ENCODE results near the gene GNG12. TPM values are rescaled to one million over a fixed set of nuclear protein-coding genes. Genes with fewer than 3 reads are reported as not detected.
A peak's percentile ranks its signal among the peaks of the same experiment; 100 is the strongest.

Gene GNG12
- total RNA-seq, 2 experiments from 2014 or later, result not detected

GRCh38 chr1:67851800-67852199 lies 18.5 kb upstream of the GNG12 start:
- no peak for TF ChIP-seq CTCF (IDR thresholded peaks at IDR 0.05)
- H3K27me3 Mint-ChIP-seq, result peaks cover 12% of the 10 kb centered on the region
- intact Hi-C loops (cut with micrococcal nuclease), result loop anchor here (5.0 to 10.0 kb wide), 2 partner anchors 163 to 261 kb away; no protein-coding TSS in a partner anchor
- ChIA-PET POLR2A (no interaction called here), CTCF (interaction anchor here (2.3 to 2.7 kb wide), 2 partner anchors 14 to 265 kb away, joined by 7 to 11 read pairs; no protein-coding TSS in a partner anchor)
- H3K9me3 Mint-ChIP-seq, result no peaks in the 10 kb centered on the region
- no peaks in the 10 kb centered on the region for H3K36me3 Mint-ChIP-seq (ENCODE audit: low read depth)
- H3K4me3 Mint-ChIP-seq, result no peak overlapping the region
- ATAC-seq (no peak), DNase-seq (no peak)
- H3K27ac Mint-ChIP-seq, result no peak overlapping the region
- H3K4me1 Mint-ChIP-seq (ENCODE audit: low read depth), result no peaks in the 10 kb centered on the region

- intact Hi-C loops (cut with micrococcal nuclease), result loop anchor here (5.0 to 10.0 kb wide), 2 partner anchors 164 to 262 kb away; no protein-coding TSS in a partner anchor
- no peak for TF ChIP-seq CTCF (IDR thresholded peaks at IDR 0.05)
- no peaks in the 10 kb centered on the region for H3K9me3 Mint-ChIP-seq
- ATAC-seq (no peak), DNase-seq (peak; percentile 12)
- ChIA-PET POLR2A (no interaction called here), CTCF (interaction anchor here (0.7 to 2.7 kb wide), 16 partner anchors 8 to 495 kb away, joined by 3 to 14 read pairs (median 4); no protein-coding TSS in a partner anchor)
- no peaks in the 10 kb centered on the region for H3K36me3 Mint-ChIP-seq (ENCODE audit: low read depth)
- no peak overlapping the region for H3K27ac Mint-ChIP-seq
- no peak overlapping the region for H3K4me3 Mint-ChIP-seq
- H3K27me3 Mint-ChIP-seq, result peaks cover 13% of the 10 kb centered on the region
- no peaks in the 10 kb centered on the region for H3K4me1 Mint-ChIP-seq (ENCODE audit: low read depth)
Observed at GRCh38 chr1:67850611-67851075, 17.4 kb upstream of the GNG12 start.

GRCh38 chr1:67850151-67850551 lies 16.9 kb upstream of the GNG12 start:
- Mint-ChIP-seq H3K4me3 (no peak overlapping the region), H3K9me3 (no peaks in the 10 kb centered on the region), H3K36me3 (ENCODE audit: low read depth) (no peaks in the 10 kb centered on the region), H3K27me3 (peaks cover 15% of the 10 kb centered on the region), H3K4me1 (ENCODE audit: low read depth) (no peaks in the 10 kb centered on the region), H3K27ac (no peak overlapping the region)
- intact Hi-C loops (cut with micrococcal nuclease), result loop anchor here (5.0 to 10.0 kb wide), 2 partner anchors 165 to 262 kb away; no protein-coding TSS in a partner anchor
- ChIA-PET CTCF (interaction anchor here (0.7 to 2.7 kb wide), 15 partner anchors 9 to 496 kb away, joined by 3 to 14 read pairs (median 3); no protein-coding TSS in a partner anchor), POLR2A (no interaction called here)
- TF ChIP-seq CTCF (IDR thresholded peaks at IDR 0.05), result peak; percentile 44
- ATAC-seq, result peak; percentile 27
- peak; percentile 20 for DNase-seq

- DNase-seq, result no peak
- no peak for ATAC-seq
- H3K27me3 Mint-ChIP-seq, result peaks cover 22% of the 10 kb centered on the region
- H3K9me3 Mint-ChIP-seq, result no peaks in the 10 kb centered on the region
- H3K4me1 Mint-ChIP-seq (ENCODE audit: low read depth), result no peaks in the 10 kb centered on the region
- intact Hi-C loops (cut with micrococcal nuclease), result no loop called here
- ChIA-PET POLR2A (no interaction called here), CTCF (no interaction called here)
- no peak for TF ChIP-seq CTCF (IDR thresholded peaks at IDR 0.05)
- no peaks in the 10 kb centered on the region for H3K36me3 Mint-ChIP-seq (ENCODE audit: low read depth)
- no peak overlapping the region for H3K27ac Mint-ChIP-seq
- H3K4me3 Mint-ChIP-seq, result no peak overlapping the region
Observed at GRCh38 chr1:67847466-67847865, 14.2 kb upstream of the GNG12 start.

GRCh38 chr1:67846538-67846937 lies 13.3 kb upstream of the GNG12 start:
- no peak for TF ChIP-seq CTCF (IDR thresholded peaks at IDR 0.05)
- Mint-ChIP-seq H3K4me3 (no peak overlapping the region), H3K27me3 (peaks cover 21% of the 10 kb centered on the region), H3K27ac (no peak overlapping the region), H3K4me1 (ENCODE audit: low read depth) (no peaks in the 10 kb centered on the region), H3K9me3 (no peaks in the 10 kb centered on the region), H3K36me3 (ENCODE audit: low read depth) (no peaks in the 10 kb centered on the region)
- CTCF ChIA-PET, result no interaction called here
- POLR2A ChIA-PET, result no interaction called here
- intact Hi-C loops (cut with micrococcal nuclease), result no loop called here
- no peak for ATAC-seq
- DNase-seq, result no peak
